Effector memory CD8-positive, alpha-beta T cell (primary cell): ENCODE measurements around the gene SCN1A.

Experiments used
- ATAC-seq: fragments of 150-1000 bp; cut with Tn5 transposase; replicated peaks from 2 replicates; pipeline ENCODE4 v1.10.0; 2021; ENCODE audit warnings: mild to moderate bottlenecking, moderate library complexity
- DNase-seq, 3 experiments: peaks; one replicate each; pipeline ENCODE4 v3.0.0; 2021
- H3K27ac Mint-ChIP-seq, 2 donors: one replicate each; pipeline ENCODE4 v1.8.0; 2022; ENCODE audit warnings: mild to moderate bottlenecking in 2 of 2, mixed read lengths in 2 of 2, moderate library complexity in 2 of 2
- H3K27me3 Mint-ChIP-seq, 2 donors: one replicate each; pipeline ENCODE4 v1.8.0; 2022; ENCODE audit warnings: mixed read lengths in 2 of 2
- H3K36me3 Mint-ChIP-seq: one replicate; pipeline ENCODE4 v1.8.0; 2022; ENCODE audit warnings: mild to moderate bottlenecking, moderate library complexity, mixed read lengths; ENCODE audit not compliant: insufficient read depth
- H3K4me1 Mint-ChIP-seq, 2 donors: one replicate each; pipeline ENCODE4 v1.8.0; 2022; ENCODE audit warnings: low read depth in 2 of 2, mixed read lengths in 2 of 2
- H3K4me3 Mint-ChIP-seq, 2 donors: one replicate each; pipeline ENCODE4 v1.8.0; 2022; ENCODE audit warnings: mild to moderate bottlenecking in 2 of 2, mixed read lengths in 2 of 2, moderate library complexity in 2 of 2
- H3K9me3 Mint-ChIP-seq, 2 donors: one replicate each; pipeline ENCODE4 v1.8.0; 2022; ENCODE audit warnings: mixed read lengths in 2 of 2

The SCN1A gene

DNA sequence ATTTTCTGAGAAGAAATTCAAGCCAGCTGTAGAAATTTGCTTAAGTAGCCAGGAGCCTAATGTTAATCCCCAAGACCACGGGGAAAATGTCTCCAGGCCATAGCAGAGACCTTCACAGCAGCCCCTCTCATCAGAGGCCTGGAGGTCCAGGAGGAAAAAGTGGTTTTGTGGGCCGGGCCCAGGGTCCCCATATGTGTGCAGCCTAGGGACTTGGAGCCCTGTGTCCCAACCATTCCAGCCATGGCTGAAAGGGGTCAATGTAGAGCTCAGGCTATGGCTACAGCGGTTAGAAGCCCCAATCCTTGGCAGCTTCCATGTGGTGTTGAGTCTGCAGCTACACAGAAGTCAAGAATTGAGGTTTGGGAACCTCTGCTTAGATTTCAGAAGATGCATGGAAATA, 160.1 kb downstream of the SCN1A start:
- Mint-ChIP-seq H3K4me3 (no peak overlapping the region), H3K9me3 (no peaks in the 10 kb centered on the region), H3K27ac (no peak overlapping the region), H3K4me1 (no peaks in the 10 kb centered on the region), H3K27me3 (peaks cover 35 to 55% of the 10 kb centered on the region in 2 donors), H3K36me3 (no peaks in the 10 kb centered on the region)
- DNase-seq (no peak), ATAC-seq (no peak)

DNA sequence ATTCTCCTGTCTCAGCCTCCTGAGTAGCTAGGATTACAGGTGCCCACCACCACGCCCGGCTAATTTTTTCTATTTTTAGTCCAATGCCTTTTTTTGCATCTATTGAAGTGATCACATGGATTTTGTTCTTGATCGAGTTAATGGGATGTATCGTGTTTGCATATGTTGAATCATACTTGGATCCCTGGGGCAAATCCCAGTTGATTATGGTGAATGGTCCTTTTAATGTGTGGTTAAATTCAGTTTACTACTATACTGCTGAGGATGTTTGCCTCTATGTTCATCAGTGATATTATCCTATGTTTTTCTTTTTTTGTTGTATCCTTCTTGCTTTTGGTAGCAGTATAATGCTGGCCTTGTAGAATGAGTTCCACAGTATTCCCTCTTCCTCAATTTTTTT, 166.0 kb downstream of the SCN1A start:
- ATAC-seq = no peak
- H3K27me3 Mint-ChIP-seq = peaks cover under 1 to 9% of the 10 kb centered on the region in 2 donors
- no peak overlapping the region for H3K27ac Mint-ChIP-seq
- no peaks in the 10 kb centered on the region for H3K9me3 Mint-ChIP-seq
- H3K4me3 Mint-ChIP-seq = no peak overlapping the region
- no peaks in the 10 kb centered on the region for H3K36me3 Mint-ChIP-seq
- no peaks in the 10 kb centered on the region for H3K4me1 Mint-ChIP-seq
- no peak for DNase-seq

DNA sequence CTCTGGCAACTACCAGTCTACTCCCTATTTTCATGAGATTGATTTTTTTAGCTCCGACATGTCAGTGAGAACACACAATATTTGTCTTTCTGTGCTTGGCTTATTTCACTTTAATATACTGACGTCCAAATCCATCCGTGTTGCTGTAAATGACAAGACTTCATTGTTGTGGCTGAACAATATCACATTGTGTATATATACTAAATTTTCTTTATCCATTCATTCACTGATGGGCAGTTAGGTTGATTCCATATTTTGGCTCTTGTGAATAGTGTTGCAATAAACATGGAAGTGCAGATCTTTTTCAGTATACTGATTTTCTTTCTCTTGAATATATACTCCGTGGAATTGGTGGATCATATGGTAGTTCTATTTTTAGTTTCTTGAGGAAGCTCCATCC, 168.4 kb downstream of the SCN1A start:
- peaks cover 0 to 8% of the 10 kb centered on the region in 2 donors for H3K4me1 Mint-ChIP-seq
- no peaks in the 10 kb centered on the region for H3K27me3 Mint-ChIP-seq
- H3K4me3 Mint-ChIP-seq = no peak overlapping the region
- DNase-seq (no peak), ATAC-seq (no peak)
- H3K27ac Mint-ChIP-seq = no peak overlapping the region
- no peaks in the 10 kb centered on the region for H3K36me3 Mint-ChIP-seq
- H3K9me3 Mint-ChIP-seq = no peaks in the 10 kb centered on the region

DNA sequence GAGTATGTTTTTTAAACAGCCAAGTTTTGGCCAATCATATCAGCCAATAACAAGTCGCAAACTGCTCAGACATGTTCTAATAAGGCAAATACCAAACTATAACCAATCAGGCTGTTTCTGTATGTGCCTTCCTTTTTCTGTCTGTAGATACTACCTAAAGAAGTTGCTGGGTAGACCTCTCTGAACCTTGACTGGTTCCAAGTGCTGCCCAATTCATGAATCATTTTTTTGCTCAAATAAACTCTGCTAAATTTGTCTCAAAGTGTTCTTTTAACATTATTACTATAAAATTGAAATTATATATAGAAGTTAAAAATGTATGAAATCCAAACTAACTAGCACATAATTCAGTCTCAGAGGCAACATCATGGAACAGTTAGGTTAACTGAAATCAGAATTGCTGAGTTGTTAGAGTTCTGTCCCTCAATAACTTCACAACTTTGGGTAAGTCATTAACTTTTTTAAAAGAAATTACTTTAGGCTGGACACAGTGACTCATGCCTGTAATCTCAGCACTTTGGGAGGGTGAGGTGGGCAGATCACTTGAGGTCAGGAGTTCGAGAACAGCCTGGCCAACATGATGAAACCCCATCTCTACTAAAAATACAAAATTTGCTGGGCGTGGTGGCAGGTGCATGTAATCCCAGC, 169.4 kb downstream of the SCN1A start:
- ATAC-seq (no peak), DNase-seq (no peak)
- H3K27me3 Mint-ChIP-seq = no peaks in the 10 kb centered on the region
- H3K27ac Mint-ChIP-seq = no peak overlapping the region
- no peaks in the 10 kb centered on the region for H3K36me3 Mint-ChIP-seq
- H3K4me1 Mint-ChIP-seq = peaks cover 0 to 8% of the 10 kb centered on the region in 2 donors
- H3K4me3 Mint-ChIP-seq = no peak overlapping the region
- no peaks in the 10 kb centered on the region for H3K9me3 Mint-ChIP-seq

DNA sequence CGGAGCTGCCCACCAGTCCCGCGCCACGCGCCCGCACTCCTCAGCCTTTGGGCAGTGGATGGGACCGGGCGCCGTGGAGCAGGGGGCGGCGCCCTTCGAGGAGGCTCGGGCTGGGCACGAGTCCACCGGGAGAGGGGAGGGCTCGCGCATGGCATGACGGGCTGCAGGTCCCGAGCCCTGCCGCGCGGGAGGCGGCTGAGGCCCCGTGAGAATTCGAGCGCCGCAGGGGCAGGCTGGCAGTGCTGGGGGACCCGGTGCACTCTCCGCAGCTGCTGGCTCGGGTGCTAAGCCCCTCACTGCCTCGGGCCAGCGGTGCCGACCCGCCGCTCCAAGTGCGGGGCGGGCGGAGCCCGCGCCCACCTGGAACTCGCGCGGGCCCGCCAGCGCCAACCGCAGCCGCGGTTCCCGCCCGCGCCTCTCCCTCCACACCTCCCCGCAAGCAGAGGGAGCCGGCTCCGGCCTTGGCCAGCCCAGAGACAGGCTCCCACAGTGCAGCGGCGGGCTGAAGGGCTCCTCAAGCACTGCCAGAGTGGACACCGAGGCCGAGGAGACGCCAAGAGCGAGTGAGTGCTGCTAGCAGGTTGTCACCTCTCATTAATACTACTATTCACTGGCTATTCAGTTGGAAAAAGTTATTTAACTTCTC, 170.7 kb downstream of the SCN1A start:
- H3K4me3 Mint-ChIP-seq = no peak overlapping the region
- H3K4me1 Mint-ChIP-seq = peaks cover 0 to 8% of the 10 kb centered on the region in 2 donors
- no peaks in the 10 kb centered on the region for H3K36me3 Mint-ChIP-seq
- no peaks in the 10 kb centered on the region for H3K27me3 Mint-ChIP-seq
- no peaks in the 10 kb centered on the region for H3K9me3 Mint-ChIP-seq
- DNase-seq (no peak), ATAC-seq (no peak)
- peak overlapping the region in 1 of 2 donors; percentile 22 for H3K27ac Mint-ChIP-seq

DNA sequence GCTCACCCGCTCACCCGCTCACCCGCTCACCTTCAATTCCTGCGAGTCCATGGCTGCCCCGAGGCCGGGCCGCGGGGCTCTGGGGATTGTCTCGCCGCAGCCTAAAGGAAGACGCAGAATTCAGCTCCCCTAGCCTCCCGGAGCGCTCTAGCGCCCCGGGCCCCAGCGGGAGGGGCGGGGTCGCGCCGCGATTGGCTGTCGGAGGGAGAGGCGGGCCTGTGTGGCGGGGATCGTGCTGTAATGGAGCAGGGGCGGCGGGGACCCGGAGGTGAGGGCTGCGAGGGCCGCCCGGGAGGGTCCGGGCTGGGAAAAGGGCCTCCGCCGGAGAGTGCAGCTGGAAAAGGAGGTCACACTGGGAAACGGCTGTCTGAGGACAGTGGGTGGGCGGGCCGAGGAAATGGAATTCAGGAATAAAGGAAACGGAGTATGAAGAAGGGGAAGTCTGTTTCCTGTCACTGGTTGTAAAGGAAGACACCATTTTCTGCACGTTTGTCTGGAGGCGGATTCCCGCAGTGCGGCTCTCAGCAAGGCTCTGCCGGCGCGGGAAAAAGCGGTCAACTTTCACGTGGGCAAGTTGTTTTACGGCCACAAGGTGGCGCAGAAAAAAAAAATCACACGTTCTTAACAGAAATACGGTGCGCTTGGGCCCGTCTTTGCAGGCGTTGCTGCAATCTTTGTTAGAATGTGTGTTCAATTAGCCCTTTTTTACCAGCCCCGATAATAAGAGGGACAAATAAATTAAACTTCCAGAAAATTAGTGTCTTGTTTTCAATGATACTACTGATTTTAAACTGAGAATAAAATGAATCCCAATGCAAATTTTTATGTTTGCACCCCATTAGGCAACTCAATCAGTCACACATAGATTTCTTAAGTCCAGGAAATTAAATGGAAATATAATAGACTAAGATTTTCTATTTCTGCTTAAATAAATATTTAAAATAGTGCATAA, 173.9 kb downstream of the SCN1A start, which contains the start of gene TTC21B:
TSS of gene TTC21B (minus strand) at position 122 of the 952 bp plus-strand sequence. CDS start at position 51, 71 bp downstream.
- H3K36me3 Mint-ChIP-seq = no peaks in the 10 kb centered on the region
- peak within 1 kb of the TSS in 1 of 2 donors; percentile 38 for H3K27ac Mint-ChIP-seq
- H3K4me3 Mint-ChIP-seq = no peak within 1 kb of the TSS
- DNase-seq = peak; percentile 92 to 93 (median 92)
- H3K4me1 Mint-ChIP-seq = peaks cover 0 to 8% of the 10 kb centered on the region in 2 donors
- H3K9me3 Mint-ChIP-seq = no peaks in the 10 kb centered on the region
- H3K27me3 Mint-ChIP-seq = no peaks in the 10 kb centered on the region
- peak; percentile 90 for ATAC-seq

DNA sequence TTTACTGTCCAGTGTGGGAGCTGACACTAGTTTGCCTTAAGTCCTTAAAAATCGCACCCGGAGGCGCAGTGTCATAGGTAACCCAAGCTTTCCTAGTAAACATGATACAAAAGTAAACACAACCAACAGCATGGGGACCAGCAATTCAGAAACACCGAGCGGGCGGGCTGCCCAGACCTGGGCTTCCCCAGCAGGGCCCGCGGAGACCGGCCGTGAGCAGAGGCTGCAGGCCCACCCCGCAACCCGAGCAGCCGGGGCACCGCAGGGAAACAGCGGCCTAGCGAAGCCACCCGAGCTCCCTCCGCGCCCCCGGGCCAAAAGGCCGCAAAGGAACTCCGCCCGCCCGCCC, 174.5 kb downstream of the SCN1A start:
- H3K27ac Mint-ChIP-seq = no peak overlapping the region
- no peak overlapping the region for H3K4me3 Mint-ChIP-seq
- H3K4me1 Mint-ChIP-seq = peaks cover 0 to 8% of the 10 kb centered on the region in 2 donors
- no peak for DNase-seq
- H3K36me3 Mint-ChIP-seq = no peaks in the 10 kb centered on the region
- H3K27me3 Mint-ChIP-seq = no peaks in the 10 kb centered on the region
- no peaks in the 10 kb centered on the region for H3K9me3 Mint-ChIP-seq
- ATAC-seq = peak; percentile 49

DNA sequence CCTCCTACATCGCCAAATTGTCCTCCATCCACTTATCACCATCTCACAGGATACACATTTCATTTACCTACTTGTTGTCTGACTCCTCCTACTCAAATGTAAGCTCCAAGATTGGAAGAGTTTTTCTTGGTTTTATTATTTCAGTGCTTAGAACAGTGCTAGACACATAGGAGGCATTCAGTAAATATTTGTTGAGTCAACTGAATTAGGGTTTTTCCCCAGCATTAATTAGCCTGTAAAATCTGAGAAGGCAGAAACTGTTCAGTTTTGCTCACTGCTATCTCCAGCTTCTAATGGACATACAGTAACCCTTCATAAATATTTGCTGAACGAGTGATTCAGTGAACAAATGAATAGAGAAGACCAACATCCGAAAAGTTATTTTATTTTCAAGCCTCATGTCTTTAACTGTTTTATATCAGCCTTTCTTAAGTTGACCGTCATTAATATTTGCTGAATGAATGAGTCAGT, 175.0 kb downstream of the SCN1A start:
- no peaks in the 10 kb centered on the region for H3K27me3 Mint-ChIP-seq
- no peak overlapping the region for H3K4me3 Mint-ChIP-seq
- H3K9me3 Mint-ChIP-seq = no peaks in the 10 kb centered on the region
- H3K27ac Mint-ChIP-seq = no peak overlapping the region
- no peak for DNase-seq
- no peaks in the 10 kb centered on the region for H3K36me3 Mint-ChIP-seq
- ATAC-seq = no peak
- peaks cover 0 to 8% of the 10 kb centered on the region in 2 donors for H3K4me1 Mint-ChIP-seq

DNA sequence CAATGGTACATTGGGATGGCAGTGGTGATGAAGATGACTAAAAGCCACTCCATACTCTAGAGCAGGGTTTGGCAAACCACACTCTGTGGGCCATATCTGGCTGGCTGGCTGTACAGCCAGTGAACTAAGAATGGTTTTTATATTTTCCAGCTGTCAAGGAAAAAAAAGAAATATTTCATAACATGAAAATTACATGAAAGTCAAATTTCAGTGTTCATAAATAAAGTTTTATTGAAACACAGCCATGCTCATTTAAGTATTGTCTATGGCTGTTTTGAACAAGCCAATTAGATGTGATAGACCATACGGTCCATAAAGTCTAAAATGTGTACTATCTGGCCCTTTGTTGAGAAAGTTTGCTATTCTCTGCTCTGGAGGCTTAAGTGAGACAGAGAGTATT, 175.7 kb downstream of the SCN1A start:
- Mint-ChIP-seq H3K9me3 (no peaks in the 10 kb centered on the region), H3K36me3 (no peaks in the 10 kb centered on the region), H3K27me3 (no peaks in the 10 kb centered on the region), H3K27ac (no peak overlapping the region), H3K4me3 (no peak overlapping the region), H3K4me1 (peaks cover 0 to 12% of the 10 kb centered on the region in 2 donors)
- DNase-seq (no peak), ATAC-seq (no peak)

DNA sequence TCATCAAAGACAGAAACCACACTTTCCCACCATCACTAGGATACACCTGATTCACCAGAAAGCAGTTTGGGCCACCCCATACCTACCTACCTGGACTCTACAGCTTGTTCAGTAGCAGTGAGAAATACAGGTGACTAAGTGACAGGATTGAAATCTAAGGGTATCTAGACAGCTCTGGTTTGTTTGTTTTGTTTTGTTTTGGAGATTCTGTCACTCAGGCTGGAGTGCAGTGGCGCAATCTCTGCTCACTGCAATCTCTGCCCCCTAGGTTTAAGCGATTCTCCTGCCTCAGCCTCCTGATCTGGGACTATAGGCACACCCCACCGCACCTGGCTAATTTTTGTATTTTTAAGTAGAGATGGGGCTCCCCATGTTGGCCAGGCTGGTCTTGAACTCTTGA, 177.4 kb downstream of the SCN1A start:
- Mint-ChIP-seq H3K36me3 (peaks cover 3% of the 10 kb centered on the region), H3K27ac (no peak overlapping the region), H3K9me3 (no peaks in the 10 kb centered on the region)

DNA sequence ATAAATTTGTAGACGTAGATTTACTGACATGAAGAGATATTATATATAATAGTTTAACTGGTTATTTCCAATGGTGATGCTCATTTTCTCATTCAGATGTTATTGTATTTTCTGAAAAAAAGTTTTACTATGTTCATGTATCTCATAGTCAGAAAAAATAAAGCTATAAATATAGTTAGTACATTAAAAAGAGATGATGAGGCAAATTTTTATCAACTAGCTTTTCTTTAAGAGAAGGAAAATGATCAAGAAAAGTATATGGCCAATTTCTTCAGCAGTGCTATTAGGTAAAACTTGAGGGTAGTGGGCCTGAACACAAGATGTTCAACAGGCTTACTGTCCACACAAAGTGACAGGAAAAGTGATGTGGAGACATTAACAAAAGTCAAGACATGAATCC, 186.0 kb downstream of the SCN1A start:
- no peak for DNase-seq
- ATAC-seq = no peak
- H3K27me3 Mint-ChIP-seq = no peaks in the 10 kb centered on the region
- peaks cover 22% of the 10 kb centered on the region for H3K36me3 Mint-ChIP-seq
- no peaks in the 10 kb centered on the region for H3K9me3 Mint-ChIP-seq
- no peak overlapping the region for H3K4me3 Mint-ChIP-seq
- no peak overlapping the region for H3K27ac Mint-ChIP-seq
- H3K4me1 Mint-ChIP-seq = peaks cover 3 to 19% of the 10 kb centered on the region in 2 donors

More for the DNA sequence above, 177.4 kb downstream of the SCN1A start:
- no peak for DNase-seq
- peaks cover 0 to 10% of the 10 kb centered on the region in 2 donors for H3K4me1 Mint-ChIP-seq
- ATAC-seq = no peak
- H3K27me3 Mint-ChIP-seq = no peaks in the 10 kb centered on the region
- H3K4me3 Mint-ChIP-seq = no peak overlapping the region

DNA sequence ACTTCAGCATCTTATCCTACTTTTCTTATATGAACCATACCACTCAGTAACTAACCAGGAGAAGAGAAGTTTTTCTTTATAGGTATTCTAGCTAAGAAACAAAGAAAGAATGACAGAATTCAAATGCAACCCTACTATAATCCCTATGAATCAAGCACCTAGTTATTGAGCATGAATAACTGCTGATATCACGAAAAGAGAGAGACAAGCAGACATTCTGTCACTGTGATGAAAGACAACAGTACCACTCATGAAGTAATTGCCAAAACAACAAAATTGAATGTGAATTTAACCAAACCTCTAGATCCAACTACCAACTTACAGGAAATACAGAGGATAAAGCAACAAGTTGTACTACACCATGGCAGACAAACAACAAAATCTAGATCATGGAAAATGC, 189.6 kb downstream of the SCN1A start:
- no peaks in the 10 kb centered on the region for H3K9me3 Mint-ChIP-seq
- ATAC-seq = no peak
- peak overlapping the region in 1 of 2 donors; percentile 50 for H3K27ac Mint-ChIP-seq
- peaks cover 23% of the 10 kb centered on the region for H3K36me3 Mint-ChIP-seq
- DNase-seq = no peak
- peaks cover 5 to 24% of the 10 kb centered on the region in 2 donors for H3K4me1 Mint-ChIP-seq
- H3K4me3 Mint-ChIP-seq = no peak overlapping the region
- no peaks in the 10 kb centered on the region for H3K27me3 Mint-ChIP-seq
